ENCODE measurements around the gene RAB36.

GRCh38 chr22:23102776-23103175, 42.5 kb upstream of the RAB36 start:
- TF ChIP-seq CTCF (IDR thresholded peaks at IDR 0.05) (no peak), POLR2AphosphoS5 (IDR thresholded peaks at IDR 0.05) (no peak)
